NB4 (cell line): ENCODE data around the gene PLCB4.
"Not testable (repeated sequence)": the region's sequence is repeated elsewhere in the genome, so short reads cannot be mapped to it uniquely, and the experiment has no call there.

Source experiments
- DNase-seq: peaks from one replicate; pipeline ENCODE4 v3.0.0; 2010; ENCODE audit warnings: low read depth
- H3K4me3 ChIP-seq: one replicate; pipeline ENCODE4 v1.5.1; 2011; ENCODE audit warnings: mild to moderate bottlenecking, low read depth, low read length, moderate library complexity
- CTCF ChIP-seq: IDR thresholded peaks from one replicate; pipeline ENCODE4 v1.5.1; 2012; ENCODE audit warnings: low read depth, low read length
- MAX ChIP-seq: IDR thresholded peaks from 2 replicates; pipeline ENCODE4 v1.6.1; 2011; ENCODE audit warnings: low read depth, low read length
- MYC ChIP-seq: IDR thresholded peaks from 2 replicates; pipeline ENCODE4 v1.6.1; 2011; ENCODE audit warnings: low read depth, low read length
- POLR2A ChIP-seq: IDR thresholded peaks from 2 replicates; pipeline ENCODE4 v1.6.1; 2011; ENCODE audit warnings: mild to moderate bottlenecking; ENCODE audit not compliant: insufficient read length; ENCODE audit errors: extremely low read depth

PLCB4 gene

GRCh38 chr20:9043364-9043763 is 25.5 kb upstream of the PLCB4 start:
- H3K4me3 ChIP-seq = no peak overlapping the region
- TF ChIP-seq MAX = no peak
- TF ChIP-seq POLR2A = no peak
- TF ChIP-seq CTCF = no peak
- no peak for TF ChIP-seq MYC
- no peak for DNase-seq

GRCh38 chr20:9047928-9048327 is 21.0 kb upstream of the PLCB4 start:
- H3K4me3 ChIP-seq, DNase-seq: not testable (repeated sequence)

- peak; percentile 10 for DNase-seq
- H3K4me3 ChIP-seq = no peak overlapping the region
- TF ChIP-seq MYC (no peak), POLR2A (no peak), CTCF (no peak), MAX (no peak)
Observed at GRCh38 chr20:9051508-9051907, 17.4 kb upstream of the PLCB4 start.

- TF ChIP-seq CTCF = no peak
- TF ChIP-seq POLR2A = no peak
- no peak for TF ChIP-seq MAX
- TF ChIP-seq MYC = no peak
- no peak overlapping the region for H3K4me3 ChIP-seq
- DNase-seq = no peak
Observed at GRCh38 chr20:9052136-9052535, 16.8 kb upstream of the PLCB4 start.

- DNase-seq = no peak
- no peak for TF ChIP-seq CTCF
- TF ChIP-seq MYC = no peak
- no peak for TF ChIP-seq POLR2A
- no peak for TF ChIP-seq MAX
- H3K4me3 ChIP-seq = no peak overlapping the region
Observed at GRCh38 chr20:9053108-9053507, 15.8 kb upstream of the PLCB4 start.

GRCh38 chr20:9054176-9054575 is 14.7 kb upstream of the PLCB4 start:
- DNase-seq = no peak
- no peak for TF ChIP-seq MYC
- TF ChIP-seq CTCF = no peak
- TF ChIP-seq POLR2A = no peak
- TF ChIP-seq MAX = no peak

More at GRCh38 chr20:9054176-9054575, 14.7 kb upstream of the PLCB4 start:
- H3K4me3 ChIP-seq = no peak overlapping the region
